ENCODE data around the gene UCN. TPM values are rescaled to one million over a fixed set of nuclear protein-coding genes. Genes with fewer than 3 reads are reported as not detected.

The UCN gene
- total RNA-seq, 2 donors from 2014 or later: 0.74 to 1.0 TPM

Other genes with a start within 250 kb of the UCN start
- 100 to 1,000 TPM; 272 to 331 TPM for gene OST4, start 236.8 kb downstream of the UCN start, total RNA-seq
- 10 to 100 TPM; 20.2 to 43.0 TPM for gene EMILIN1, start 229.8 kb downstream of the UCN start, total RNA-seq
- gene KHK, start 221.7 kb downstream of the UCN start, total RNA-seq: 10 to 100 TPM in 1 of 2 donors, 1 to 10 TPM in 1; 8.9 to 20.3 TPM
- 1 to 10 TPM; 1.3 to 3.1 TPM for gene CGREF1, start 189.3 kb downstream of the UCN start, total RNA-seq
- not detected for gene ABHD1, start 184.6 kb downstream of the UCN start, total RNA-seq
- 10 to 100 TPM; 42.7 to 72.1 TPM for gene PREB, start 173.8 kb downstream of the UCN start, total RNA-seq
- not detected for gene PRR30, start 169.0 kb downstream of the UCN start, total RNA-seq
- gene TCF23, start 159.4 kb downstream of the UCN start, total RNA-seq: under 1 TPM; 0.05 to 0.07 TPM
- 10 to 100 TPM; 80.7 to 83.4 TPM for gene ATRAID, start 96.4 kb downstream of the UCN start, total RNA-seq
- 10 to 100 TPM; 19.4 to 57.5 TPM for gene SLC5A6, start 96.2 kb downstream of the UCN start, total RNA-seq
- gene CAD, start 91.1 kb downstream of the UCN start, total RNA-seq: 10 to 100 TPM; 11.1 to 49.1 TPM
- gene SLC30A3, start 45.4 kb downstream of the UCN start, total RNA-seq: not detected
- not detected for gene DNAJC5G, start 33.0 kb downstream of the UCN start, total RNA-seq
- gene TRIM54, start 26.0 kb downstream of the UCN start, total RNA-seq: under 1 TPM in 1 of 2 donors, not detected in 1; 0.24 TPM
- 10 to 100 TPM; 35.0 to 58.3 TPM for gene MPV17, start 14.7 kb upstream of the UCN start, total RNA-seq
- gene GTF3C2, start 48.3 kb upstream of the UCN start, total RNA-seq: 10 to 100 TPM; 48.4 to 60.0 TPM
- gene EIF2B4, start 61.9 kb upstream of the UCN start, total RNA-seq: 10 to 100 TPM; 34.5 to 35.4 TPM
- gene SNX17, start 62.2 kb upstream of the UCN start, total RNA-seq: 10 to 100 TPM; 77.1 to 99.6 TPM
- gene ZNF513, start 72.3 kb upstream of the UCN start, total RNA-seq: 10 to 100 TPM; 21.7 to 24.5 TPM
- 100 to 1,000 TPM in 1 of 2 donors, 10 to 100 TPM in 1; 63.0 to 119 TPM for gene PPM1G, start 101.1 kb upstream of the UCN start, total RNA-seq
- 10 to 100 TPM; 69.6 to 87.7 TPM for gene NRBP1, start 120.2 kb upstream of the UCN start, total RNA-seq
- gene KRTCAP3, start 133.9 kb upstream of the UCN start, total RNA-seq: 100 to 1,000 TPM in 1 of 2 donors, 10 to 100 TPM in 1; 91.8 to 147 TPM
- gene IFT172, start 181.3 kb upstream of the UCN start, total RNA-seq: 10 to 100 TPM; 34.7 to 52.6 TPM
- gene FNDC4, start 186.8 kb upstream of the UCN start, total RNA-seq: 1 to 10 TPM in 1 of 2 donors, under 1 TPM in 1; 0.64 to 1.1 TPM
- gene GCKR, start 188.4 kb upstream of the UCN start, total RNA-seq: under 1 TPM; 0.22 to 0.40 TPM

Measured in colonic mucosa (tissue), 2 donors.